ENCODE results near the gene TIMP1.
"Not testable (repeated sequence)": the region's sequence is repeated elsewhere in the genome, so short reads cannot be mapped to it uniquely, and the experiment has no call there.

Gene TIMP1

GRCh38 chrX:47574076-47574546 lies 8.1 kb upstream of the TIMP1 start:
- no peak for DNase-seq

GRCh38 chrX:47574547-47575301 lies 7.5 kb upstream of the TIMP1 start:
- peak; percentile 84 for DNase-seq

- no peak for DNase-seq
Observed at GRCh38 chrX:47576021-47576898, 6.0 kb upstream of the TIMP1 start.

GRCh38 chrX:47577424-47577823 lies 4.8 kb upstream of the TIMP1 start:
- DNase-seq, result no peak

GRCh38 chrX:47577901-47578300 lies 4.3 kb upstream of the TIMP1 start:
- DNase-seq, result no peak

GRCh38 chrX:47578692-47579091 lies 3.5 kb upstream of the TIMP1 start:
- DNase-seq, result no peak

- DNase-seq, result no peak
Observed at GRCh38 chrX:47579537-47579936, 2.7 kb upstream of the TIMP1 start.

- DNase-seq, result no peak
Observed at GRCh38 chrX:47583240-47583861, 1.1 kb downstream of the TIMP1 start.

- DNase-seq, result no peak
Observed at GRCh38 chrX:47584714-47585113, 2.5 kb downstream of the TIMP1 start.

- DNase-seq, result no peak
Observed at GRCh38 chrX:47585273-47585672, 3.0 kb downstream of the TIMP1 start.

GRCh38 chrX:47586043-47586787 lies 4.0 kb downstream of the TIMP1 start:
- no peak for DNase-seq

GRCh38 chrX:47587091-47587891 lies 5.1 kb downstream of the TIMP1 start:
- DNase-seq, result no peak

- DNase-seq, result no peak
Observed at GRCh38 chrX:47587906-47588735, 5.9 kb downstream of the TIMP1 start.

GRCh38 chrX:47590984-47591383 lies 8.7 kb downstream of the TIMP1 start:
- DNase-seq, result no peak

GRCh38 chrX:47593522-47593921 lies 11.3 kb downstream of the TIMP1 start:
- no peak for DNase-seq

- no peak for DNase-seq
Observed at GRCh38 chrX:47595716-47596251, 13.5 kb downstream of the TIMP1 start.

GRCh38 chrX:47596256-47596655 lies 14.0 kb downstream of the TIMP1 start:
- DNase-seq, result no peak

- DNase-seq, result no peak
Observed at GRCh38 chrX:47597222-47597621, 15.0 kb downstream of the TIMP1 start.

- DNase-seq, result not testable (repeated sequence)
Observed at GRCh38 chrX:47603125-47603524, 20.9 kb downstream of the TIMP1 start.

- no peak for DNase-seq
Observed at GRCh38 chrX:47605024-47605423, 22.8 kb downstream of the TIMP1 start.

- DNase-seq, result no peak
Observed at GRCh38 chrX:47607091-47607490, 24.9 kb downstream of the TIMP1 start.
